Stimulated activated memory B cell treated with anti-CD40 and anti-IgM and Interleukin-4, amounts not matched to agents 10 μg/mL and 1 μg/mL and 100 μg/mL, for 72 hours (primary cell): Measurements from ENCODE around the gene CRTAP.
"Not testable (repeated sequence)": the region's sequence is repeated elsewhere in the genome, so short reads cannot be mapped to it uniquely, and the experiment has no call there.

Experiments used
- ATAC-seq: fragments of 150-1000 bp; cut with Tn5 transposase; 2 replicates; pipeline ENCODE4 v1.10.0; 2021
- H3K27ac Mint-ChIP-seq: one replicate; pipeline ENCODE4 v1.8.0; 2022; ENCODE audit warnings: mild to moderate bottlenecking, mixed read lengths
- H3K27me3 Mint-ChIP-seq: one replicate; pipeline ENCODE4 v1.8.0; 2022; ENCODE audit warnings: mixed read lengths
- H3K36me3 Mint-ChIP-seq: one replicate; pipeline ENCODE4 v1.8.0; 2022; ENCODE audit warnings: mixed read lengths
- H3K4me1 Mint-ChIP-seq: one replicate; pipeline ENCODE4 v1.8.0; 2022; ENCODE audit warnings: mixed read lengths
- H3K4me3 Mint-ChIP-seq: one replicate; pipeline ENCODE4 v1.8.0; 2022; ENCODE audit warnings: mild to moderate bottlenecking, moderate library complexity, mixed read lengths
- H3K9me3 Mint-ChIP-seq: one replicate; pipeline ENCODE4 v1.8.0; 2022; ENCODE audit warnings: mixed read lengths

Gene CRTAP

GRCh38 chr3:33167716-33168336 is 54.0 kb downstream of the CRTAP start:
- peaks cover 15% of the 10 kb centered on the region for H3K4me1 Mint-ChIP-seq
- no peaks in the 10 kb centered on the region for H3K36me3 Mint-ChIP-seq
- H3K27ac Mint-ChIP-seq = no peak overlapping the region
- H3K9me3 Mint-ChIP-seq = no peaks in the 10 kb centered on the region
- no peak for ATAC-seq
- H3K4me3 Mint-ChIP-seq = no peak overlapping the region
- no peaks in the 10 kb centered on the region for H3K27me3 Mint-ChIP-seq

GRCh38 chr3:33170531-33170930 is 56.7 kb downstream of the CRTAP start:
- H3K4me1 Mint-ChIP-seq = peaks cover 6% of the 10 kb centered on the region
- ATAC-seq = no peak
- no peak overlapping the region for H3K4me3 Mint-ChIP-seq
- H3K36me3 Mint-ChIP-seq = no peaks in the 10 kb centered on the region
- H3K9me3 Mint-ChIP-seq = no peaks in the 10 kb centered on the region
- no peaks in the 10 kb centered on the region for H3K27me3 Mint-ChIP-seq
- H3K27ac Mint-ChIP-seq = no peak overlapping the region

- Mint-ChIP-seq H3K4me3 (no peak overlapping the region), H3K36me3 (no peaks in the 10 kb centered on the region), H3K9me3 (no peaks in the 10 kb centered on the region), H3K4me1 (peaks cover 6% of the 10 kb centered on the region), H3K27me3 (no peaks in the 10 kb centered on the region), H3K27ac (no peak overlapping the region)
- ATAC-seq = no peak
Measured at GRCh38 chr3:33171580-33171979, 57.8 kb downstream of the CRTAP start.

- H3K27me3 Mint-ChIP-seq = no peaks in the 10 kb centered on the region
Measured at GRCh38 chr3:33173103-33173502, 59.3 kb downstream of the CRTAP start.

GRCh38 chr3:33173672-33174071 is 59.9 kb downstream of the CRTAP start:
- Mint-ChIP-seq H3K4me3 (no peak overlapping the region), H3K36me3 (no peaks in the 10 kb centered on the region), H3K4me1 (peaks cover 6% of the 10 kb centered on the region), H3K27ac (no peak overlapping the region), H3K9me3 (peaks cover 6% of the 10 kb centered on the region), H3K27me3 (no peaks in the 10 kb centered on the region)
- ATAC-seq = peak; percentile 40

More at GRCh38 chr3:33173103-33173502, 59.3 kb downstream of the CRTAP start:
- H3K9me3 Mint-ChIP-seq = peaks cover 3% of the 10 kb centered on the region
- ATAC-seq = no peak
- H3K36me3 Mint-ChIP-seq = no peaks in the 10 kb centered on the region
- H3K27ac Mint-ChIP-seq = no peak overlapping the region
- peaks cover 6% of the 10 kb centered on the region for H3K4me1 Mint-ChIP-seq
- H3K4me3 Mint-ChIP-seq = no peak overlapping the region

- H3K36me3 Mint-ChIP-seq = no peaks in the 10 kb centered on the region
- H3K4me1 Mint-ChIP-seq = peaks cover 6% of the 10 kb centered on the region
- peaks cover 8% of the 10 kb centered on the region for H3K9me3 Mint-ChIP-seq
- no peaks in the 10 kb centered on the region for H3K27me3 Mint-ChIP-seq
- H3K4me3 Mint-ChIP-seq = no peak overlapping the region
- ATAC-seq = no peak
- H3K27ac Mint-ChIP-seq = no peak overlapping the region
Measured at GRCh38 chr3:33174095-33174494, 60.3 kb downstream of the CRTAP start.

GRCh38 chr3:33174711-33175414 is 61.0 kb downstream of the CRTAP start:
- no peak overlapping the region for H3K4me3 Mint-ChIP-seq
- no peaks in the 10 kb centered on the region for H3K27me3 Mint-ChIP-seq
- peaks cover 6% of the 10 kb centered on the region for H3K4me1 Mint-ChIP-seq
- ATAC-seq = peak; percentile 55
- H3K36me3 Mint-ChIP-seq = no peaks in the 10 kb centered on the region
- H3K9me3 Mint-ChIP-seq = peaks cover 12% of the 10 kb centered on the region
- H3K27ac Mint-ChIP-seq = no peak overlapping the region

- no peak overlapping the region for H3K27ac Mint-ChIP-seq
- H3K4me1 Mint-ChIP-seq = no peaks in the 10 kb centered on the region
- H3K4me3 Mint-ChIP-seq = no peak overlapping the region
- ATAC-seq = no peak
- peaks cover 15% of the 10 kb centered on the region for H3K27me3 Mint-ChIP-seq
- no peaks in the 10 kb centered on the region for H3K36me3 Mint-ChIP-seq
- peaks cover 19% of the 10 kb centered on the region for H3K9me3 Mint-ChIP-seq
Measured at GRCh38 chr3:33179132-33179531, 65.3 kb downstream of the CRTAP start.

GRCh38 chr3:33181229-33181628 is 67.4 kb downstream of the CRTAP start:
- Mint-ChIP-seq H3K27ac (no peak overlapping the region), H3K36me3 (no peaks in the 10 kb centered on the region), H3K4me1 (no peaks in the 10 kb centered on the region)

GRCh38 chr3:33181641-33182040 is 67.8 kb downstream of the CRTAP start:
- not testable (repeated sequence) for H3K27ac Mint-ChIP-seq, ATAC-seq, H3K4me1 Mint-ChIP-seq, H3K4me3 Mint-ChIP-seq, H3K36me3 Mint-ChIP-seq
- peaks cover 21% of the 10 kb centered on the region for H3K27me3 Mint-ChIP-seq
- peaks cover 22% of the 10 kb centered on the region for H3K9me3 Mint-ChIP-seq

More at GRCh38 chr3:33181229-33181628, 67.4 kb downstream of the CRTAP start:
- Mint-ChIP-seq H3K4me3 (no peak overlapping the region), H3K27me3 (peaks cover 17% of the 10 kb centered on the region), H3K9me3 (peaks cover 22% of the 10 kb centered on the region)
- no peak for ATAC-seq

- Mint-ChIP-seq H3K27ac (no peak overlapping the region), H3K27me3 (peaks cover 35% of the 10 kb centered on the region), H3K4me1 (no peaks in the 10 kb centered on the region), H3K9me3 (peaks cover 10% of the 10 kb centered on the region), H3K4me3 (no peak overlapping the region), H3K36me3 (no peaks in the 10 kb centered on the region)
- no peak for ATAC-seq
Measured at GRCh38 chr3:33184863-33185262, 71.0 kb downstream of the CRTAP start.

- Mint-ChIP-seq H3K9me3 (peaks cover 10% of the 10 kb centered on the region), H3K4me1 (no peaks in the 10 kb centered on the region), H3K27me3 (peaks cover 35% of the 10 kb centered on the region), H3K4me3 (no peak overlapping the region), H3K36me3 (no peaks in the 10 kb centered on the region), H3K27ac (no peak overlapping the region)
- ATAC-seq = no peak
Measured at GRCh38 chr3:33186524-33187367, 72.9 kb downstream of the CRTAP start.

- Mint-ChIP-seq H3K9me3 (peaks cover 10% of the 10 kb centered on the region), H3K27me3 (peaks cover 33% of the 10 kb centered on the region), H3K27ac (no peak overlapping the region), H3K4me3 (no peak overlapping the region), H3K36me3 (no peaks in the 10 kb centered on the region), H3K4me1 (no peaks in the 10 kb centered on the region)
- ATAC-seq = no peak
Measured at GRCh38 chr3:33187368-33187634, 73.5 kb downstream of the CRTAP start.

- ATAC-seq = no peak
- no peak overlapping the region for H3K4me3 Mint-ChIP-seq
- H3K27ac Mint-ChIP-seq = no peak overlapping the region
- no peaks in the 10 kb centered on the region for H3K27me3 Mint-ChIP-seq
- no peaks in the 10 kb centered on the region for H3K36me3 Mint-ChIP-seq
- no peaks in the 10 kb centered on the region for H3K4me1 Mint-ChIP-seq
- no peaks in the 10 kb centered on the region for H3K9me3 Mint-ChIP-seq
Measured at GRCh38 chr3:33194303-33194702, 80.5 kb downstream of the CRTAP start.

GRCh38 chr3:33196538-33196937 is 82.7 kb downstream of the CRTAP start:
- Mint-ChIP-seq H3K36me3 (no peaks in the 10 kb centered on the region), H3K4me3 (no peak overlapping the region), H3K9me3 (no peaks in the 10 kb centered on the region), H3K4me1 (no peaks in the 10 kb centered on the region), H3K27ac (no peak overlapping the region), H3K27me3 (no peaks in the 10 kb centered on the region)
- no peak for ATAC-seq
